Testis (tissue), 2 donors: Measurements from ENCODE around the gene LRRK1.

Source experiments
- POLR2A ChIP-seq: fragments of 450-650 bp; IDR thresholded peaks from one replicate; pipeline ENCODE4 v1.6.1; 2017; ENCODE audit warnings: antibody characterized with exemption, mild to moderate bottlenecking, moderate library complexity
- TF ChIP-seq, protein P1 (sequence below), 3 experiments: fragments of 450-650 bp in 2 of 3; fragments of 200-600 bp in 1 of 3; sonication (generic) in 1 of 3; IDR thresholded peaks; one replicate each; pipeline ENCODE4 v1.5.1; 2016 to 2019; ENCODE audit warnings: antibody characterized with exemption in 3 of 3, mild to moderate bottlenecking in 2 of 3, moderate library complexity in 1 of 3

DNA sequence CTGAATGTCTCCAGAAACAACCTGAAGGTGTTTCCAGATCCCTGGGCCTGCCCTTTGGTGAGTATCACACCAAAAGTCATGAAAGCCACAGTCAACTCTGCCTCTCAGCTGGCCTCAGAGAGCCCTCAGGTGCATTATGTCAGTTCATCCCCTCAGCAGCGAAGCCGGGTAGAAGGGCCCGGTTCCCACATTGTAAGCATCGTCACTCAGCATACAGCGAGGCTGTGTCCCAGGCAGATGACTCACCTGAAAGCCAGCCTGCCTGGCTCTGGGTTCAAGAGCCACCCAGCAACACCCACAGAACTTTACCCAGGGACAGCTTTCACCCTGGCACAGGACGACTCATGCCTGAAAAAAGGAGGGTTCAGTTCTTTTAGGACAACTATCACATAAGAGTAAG lies 91.6 kb downstream of the LRRK1 start:
- TF ChIP-seq, protein P1, sequence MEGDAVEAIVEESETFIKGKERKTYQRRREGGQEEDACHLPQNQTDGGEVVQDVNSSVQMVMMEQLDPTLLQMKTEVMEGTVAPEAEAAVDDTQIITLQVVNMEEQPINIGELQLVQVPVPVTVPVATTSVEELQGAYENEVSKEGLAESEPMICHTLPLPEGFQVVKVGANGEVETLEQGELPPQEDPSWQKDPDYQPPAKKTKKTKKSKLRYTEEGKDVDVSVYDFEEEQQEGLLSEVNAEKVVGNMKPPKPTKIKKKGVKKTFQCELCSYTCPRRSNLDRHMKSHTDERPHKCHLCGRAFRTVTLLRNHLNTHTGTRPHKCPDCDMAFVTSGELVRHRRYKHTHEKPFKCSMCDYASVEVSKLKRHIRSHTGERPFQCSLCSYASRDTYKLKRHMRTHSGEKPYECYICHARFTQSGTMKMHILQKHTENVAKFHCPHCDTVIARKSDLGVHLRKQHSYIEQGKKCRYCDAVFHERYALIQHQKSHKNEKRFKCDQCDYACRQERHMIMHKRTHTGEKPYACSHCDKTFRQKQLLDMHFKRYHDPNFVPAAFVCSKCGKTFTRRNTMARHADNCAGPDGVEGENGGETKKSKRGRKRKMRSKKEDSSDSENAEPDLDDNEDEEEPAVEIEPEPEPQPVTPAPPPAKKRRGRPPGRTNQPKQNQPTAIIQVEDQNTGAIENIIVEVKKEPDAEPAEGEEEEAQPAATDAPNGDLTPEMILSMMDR (IDR thresholded peaks at IDR 0.05): no peak
- TF ChIP-seq POLR2A: no peak
